OCI-LY3 (cell line): Measurements from ENCODE around the gene PAWR.

Source experiments
- H2AFZ ChIP-seq: fragments of 200-600, 300-600 bp; shearing (Covaris generic); 2 replicates; pipeline ENCODE4 v1.6.0; 2014; ENCODE audit warnings: antibody characterized with exemption, low read depth, low read length
- H3K27ac ChIP-seq: fragments of 200-600, 300-600 bp; sonication (generic); 2 replicates; pipeline ENCODE4 v1.5.1; 2014; ENCODE audit warnings: mild to moderate bottlenecking, low read length, moderate library complexity, mixed read lengths
- H3K27me3 ChIP-seq: fragments of 200-600, 300-600 bp; sonication (generic); 2 replicates; pipeline ENCODE4 v1.6.1; 2014; ENCODE audit warnings: low read depth, low read length, mixed read lengths
- H3K36me3 ChIP-seq: fragments of 200-600, 300-600 bp; sonication (generic); replicated peaks from 2 replicates; pipeline ENCODE3; 2014; ENCODE audit warnings: low read depth, low read length, mixed read lengths
- H3K4me1 ChIP-seq: fragments of 300-600, 200-600 bp; sonication (generic); 2 replicates; pipeline ENCODE4 v1.6.1; 2014; ENCODE audit warnings: low read length, mixed read lengths
- H3K4me2 ChIP-seq: fragments of 200-600, 300-600 bp; sonication (generic); 2 replicates; pipeline ENCODE4 v1.6.1; 2014; ENCODE audit warnings: low read length, mixed read lengths
- H3K4me3 ChIP-seq: fragments of 300-600, 200-600 bp; sonication (generic); 2 replicates; pipeline ENCODE4 v1.5.1; 2014; ENCODE audit warnings: antibody characterized with exemption, mild to moderate bottlenecking, low read length, moderate library complexity
- H3K79me2 ChIP-seq: fragments of 300-600, 200-600 bp; shearing (Covaris generic); 2 replicates; pipeline ENCODE4 v1.6.1; 2014; ENCODE audit warnings: mild to moderate bottlenecking, low read length, mixed read lengths
- H3K9ac ChIP-seq: fragments of 300-600, 200-600 bp; shearing (Covaris generic); 2 replicates; pipeline ENCODE4 v1.6.0; 2014; ENCODE audit warnings: mild to moderate bottlenecking, low read length, moderate library complexity
- H3K9me3 ChIP-seq: fragments of 200-600, 300-600 bp; shearing (Covaris generic); 2 replicates; pipeline ENCODE4 v1.6.1; 2014; ENCODE audit warnings: low read length, mixed read lengths; ENCODE audit not compliant: insufficient read depth
- H4K20me1 ChIP-seq: fragments of 200-600, 300-600 bp; sonication (generic); 2 replicates; pipeline ENCODE4 v1.6.1; 2016; ENCODE audit warnings: low read length, mixed read lengths; ENCODE audit not compliant: insufficient read depth
- CTCF ChIP-seq: fragments of 200-600, 300-600 bp; sonication (generic); IDR thresholded peaks from 2 replicates; pipeline ENCODE4 v1.5.1; 2014; ENCODE audit warnings: antibody characterized with exemption, low read length, low read depth
- EZH2phosphoT487 ChIP-seq: fragments of 200-600 bp; shearing (Covaris generic); IDR thresholded peaks from 2 replicates; pipeline ENCODE4 v1.6.1; 2018; ENCODE audit warnings: antibody characterized with exemption, mixed run types, low read depth

Gene PAWR

GRCh38 chr12:79561401-79562132 is 129.2 kb downstream of the PAWR start:
- no peak overlapping the region for H3K9ac ChIP-seq

GRCh38 chr12:79560225-79560889 is 130.4 kb downstream of the PAWR start:
- Histone ChIP-seq H3K4me1 (no peaks in the 10 kb centered on the region), H3K4me2 (no peak overlapping the region), H3K9me3 (no peaks in the 10 kb centered on the region), H3K79me2 (no peaks in the 10 kb centered on the region), H3K27me3 (no peaks in the 10 kb centered on the region), H3K4me3 (no peak overlapping the region), H4K20me1 (no peaks in the 10 kb centered on the region), H2AFZ (no peak overlapping the region), H3K27ac (no peak overlapping the region), H3K9ac (no peak overlapping the region), H3K36me3 (peaks cover 28% of the 10 kb centered on the region)
- TF ChIP-seq EZH2phosphoT487 (no peak), CTCF (no peak)

More at GRCh38 chr12:79561401-79562132, 129.2 kb downstream of the PAWR start:
- Histone ChIP-seq H3K79me2 (no peaks in the 10 kb centered on the region), H3K9me3 (no peaks in the 10 kb centered on the region), H3K36me3 (peaks cover 35% of the 10 kb centered on the region), H2AFZ (no peak overlapping the region), H3K27ac (no peak overlapping the region), H3K4me2 (no peak overlapping the region), H3K27me3 (no peaks in the 10 kb centered on the region), H3K4me1 (0 out of 2 replicates have a peak, but pooled peaks cover 3% of the 10 kb centered on the region), H4K20me1 (no peaks in the 10 kb centered on the region), H3K4me3 (no peak overlapping the region)
- no peak for TF ChIP-seq CTCF
- TF ChIP-seq EZH2phosphoT487, result no peak

- Histone ChIP-seq H4K20me1 (no peaks in the 10 kb centered on the region), H2AFZ (no peak overlapping the region), H3K36me3 (peaks cover 25% of the 10 kb centered on the region), H3K79me2 (no peaks in the 10 kb centered on the region), H3K9me3 (no peaks in the 10 kb centered on the region), H3K4me1 (no peaks in the 10 kb centered on the region), H3K9ac (no peak overlapping the region), H3K4me2 (no peak overlapping the region), H3K27ac (no peak overlapping the region), H3K4me3 (no peak overlapping the region), H3K27me3 (no peaks in the 10 kb centered on the region)
- TF ChIP-seq CTCF (no peak), EZH2phosphoT487 (no peak)
These were observed 131.2 kb downstream of the PAWR start for GRCh38 chr12:79559591-79559990.

- Histone ChIP-seq H3K4me1 (no peaks in the 10 kb centered on the region), H3K27ac (no peak overlapping the region), H4K20me1 (no peaks in the 10 kb centered on the region), H3K4me2 (no peak overlapping the region), H3K27me3 (no peaks in the 10 kb centered on the region), H3K9ac (no peak overlapping the region), H3K4me3 (no peak overlapping the region), H3K79me2 (no peaks in the 10 kb centered on the region), H3K36me3 (peaks cover 23% of the 10 kb centered on the region), H2AFZ (no peak overlapping the region), H3K9me3 (no peaks in the 10 kb centered on the region)
- TF ChIP-seq EZH2phosphoT487 (no peak), CTCF (no peak)
These were observed 131.8 kb downstream of the PAWR start for GRCh38 chr12:79558924-79559469.
